Stimulated activated memory B cell treated with anti-CD40 and anti-IgM and Interleukin-4, amounts not matched to agents 10 μg/mL and 1 μg/mL and 100 μg/mL, for 72 hours (primary cell): ENCODE measurements around the gene TFAP2A.
A peak's percentile ranks its signal among the peaks of the same experiment; 100 is the strongest.

ENCODE experiments used
- ATAC-seq: fragments of 150-1000 bp; cut with Tn5 transposase; 2 replicates; pipeline ENCODE4 v1.10.0; 2021
- H3K27ac Mint-ChIP-seq: one replicate; pipeline ENCODE4 v1.8.0; 2022; ENCODE audit warnings: mild to moderate bottlenecking, mixed read lengths
- H3K27me3 Mint-ChIP-seq: one replicate; pipeline ENCODE4 v1.8.0; 2022; ENCODE audit warnings: mixed read lengths
- H3K36me3 Mint-ChIP-seq: one replicate; pipeline ENCODE4 v1.8.0; 2022; ENCODE audit warnings: mixed read lengths
- H3K4me1 Mint-ChIP-seq: one replicate; pipeline ENCODE4 v1.8.0; 2022; ENCODE audit warnings: mixed read lengths
- H3K4me3 Mint-ChIP-seq: one replicate; pipeline ENCODE4 v1.8.0; 2022; ENCODE audit warnings: mild to moderate bottlenecking, moderate library complexity, mixed read lengths
- H3K9me3 Mint-ChIP-seq: one replicate; pipeline ENCODE4 v1.8.0; 2022; ENCODE audit warnings: mixed read lengths

The TFAP2A gene

DNA sequence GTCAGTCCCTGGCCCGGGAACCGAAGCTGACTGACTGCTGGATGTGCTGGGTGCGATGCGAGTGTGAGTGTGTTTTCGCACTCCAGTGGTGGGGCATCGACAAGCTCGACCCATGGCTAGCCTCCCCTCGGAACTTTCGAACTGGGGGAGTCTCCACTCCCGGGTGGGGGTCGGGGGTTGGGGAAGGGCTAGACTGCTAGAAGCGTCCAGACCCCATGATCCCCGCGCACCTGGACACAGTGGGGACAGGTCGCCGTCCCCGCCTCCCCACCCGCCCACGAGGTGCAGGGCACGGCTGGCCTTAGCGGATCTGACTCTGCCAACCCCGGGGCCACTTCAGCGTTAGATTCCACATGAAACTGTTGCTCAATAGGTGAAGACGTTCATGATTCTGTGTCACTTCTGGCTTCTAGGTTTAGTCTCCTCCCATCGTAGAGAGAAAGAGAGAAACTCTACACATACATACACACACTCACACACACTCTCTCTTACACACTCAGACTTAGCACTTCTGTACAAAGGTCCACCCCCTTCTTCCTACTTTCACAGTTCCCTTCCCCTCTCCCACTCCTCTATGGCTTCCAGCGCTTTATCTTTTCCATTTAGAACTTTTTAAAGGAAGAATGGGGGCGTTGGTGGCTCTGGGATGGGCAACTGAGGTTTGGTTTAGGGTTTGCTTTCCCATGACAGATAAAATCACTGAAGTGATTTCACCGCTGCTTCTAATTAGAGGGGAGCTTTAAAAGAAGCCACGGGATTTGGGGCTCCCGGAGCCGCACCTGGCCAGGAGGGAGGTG, 5.1 kb upstream of the TFAP2A start:
- ATAC-seq: no peak
- H3K36me3 Mint-ChIP-seq: no peaks in the 10 kb centered on the region
- H3K27ac Mint-ChIP-seq: no peak overlapping the region
- no peak overlapping the region for H3K4me3 Mint-ChIP-seq
- H3K9me3 Mint-ChIP-seq: peaks cover 8% of the 10 kb centered on the region
- H3K4me1 Mint-ChIP-seq: peaks cover 22% of the 10 kb centered on the region
- peaks cover 99% of the 10 kb centered on the region for H3K27me3 Mint-ChIP-seq

DNA sequence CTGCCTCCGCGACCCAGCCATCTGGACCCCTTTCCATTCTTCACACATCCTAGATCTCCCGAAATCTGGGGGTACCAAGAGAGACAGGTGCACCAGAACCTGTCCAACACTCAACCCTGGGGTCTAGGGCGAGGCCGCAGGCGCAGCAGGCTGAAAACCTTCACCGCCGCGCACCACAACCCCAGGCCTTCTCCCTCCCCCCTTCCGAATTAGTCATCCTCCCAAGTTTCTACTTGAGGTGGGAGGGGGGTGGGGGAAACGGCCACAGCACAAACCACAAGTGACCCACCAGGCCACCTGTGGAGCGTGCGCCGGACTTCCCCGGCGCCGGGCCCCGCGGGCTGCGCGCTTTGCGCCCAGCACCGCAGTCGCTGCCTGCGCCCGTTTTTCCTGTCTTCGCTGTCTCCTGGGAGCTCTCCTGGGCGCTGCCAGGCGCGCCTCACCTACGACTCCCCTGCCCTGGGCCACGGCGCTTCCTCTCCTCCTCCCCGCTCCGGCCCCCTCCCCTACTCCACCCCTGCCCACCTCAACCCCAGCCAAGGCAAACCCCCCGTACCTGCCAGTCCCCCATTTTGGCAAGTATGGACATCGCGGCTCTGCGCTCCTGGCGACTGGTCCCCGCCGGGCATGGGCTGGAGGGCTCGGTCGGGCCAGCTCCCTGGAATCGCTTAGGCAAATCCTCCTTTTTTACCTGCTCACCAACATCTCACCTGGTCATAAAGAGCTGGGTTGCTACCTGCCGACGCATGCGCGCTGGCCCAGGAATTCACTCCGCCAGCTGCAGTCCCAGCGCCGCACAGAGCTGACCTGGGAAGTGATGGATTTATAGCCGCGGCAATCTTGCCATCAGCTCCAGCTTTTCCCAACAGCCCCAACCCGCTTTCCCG, 4.2 kb upstream of the TFAP2A start:
- H3K9me3 Mint-ChIP-seq: peaks cover 8% of the 10 kb centered on the region
- H3K27me3 Mint-ChIP-seq: peaks cover 100% of the 10 kb centered on the region
- H3K27ac Mint-ChIP-seq: no peak overlapping the region
- no peak overlapping the region for H3K4me3 Mint-ChIP-seq
- no peaks in the 10 kb centered on the region for H3K36me3 Mint-ChIP-seq
- no peak for ATAC-seq
- H3K4me1 Mint-ChIP-seq: peaks cover 22% of the 10 kb centered on the region

DNA sequence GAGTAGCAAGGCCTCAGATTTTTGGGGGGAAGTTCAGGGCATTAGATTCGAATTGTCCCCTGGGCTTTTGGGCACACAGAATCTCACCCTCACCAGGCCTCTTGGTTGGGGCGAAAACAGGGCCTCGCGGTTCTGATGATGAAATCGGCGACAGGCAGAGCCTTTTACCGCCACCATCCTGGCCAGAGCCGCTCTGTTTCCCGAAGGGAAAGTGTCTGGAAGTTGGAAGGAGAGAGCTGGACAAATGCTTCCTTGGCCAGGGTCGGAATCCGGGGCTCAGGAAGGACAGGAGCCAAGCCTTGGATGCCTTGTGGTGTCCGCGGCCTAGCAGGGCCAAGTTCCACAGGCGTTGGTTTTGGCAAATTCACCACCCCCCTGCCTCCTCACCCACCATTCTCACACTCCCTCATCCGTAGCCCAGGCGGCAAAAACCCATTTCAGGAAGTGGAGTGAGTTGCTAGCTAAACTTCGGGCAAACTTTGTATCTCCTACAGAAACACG, 3.5 kb upstream of the TFAP2A start:
- peaks cover 22% of the 10 kb centered on the region for H3K4me1 Mint-ChIP-seq
- H3K27ac Mint-ChIP-seq: no peak overlapping the region
- peaks cover 100% of the 10 kb centered on the region for H3K27me3 Mint-ChIP-seq
- no peak overlapping the region for H3K4me3 Mint-ChIP-seq
- ATAC-seq: no peak
- peaks cover 8% of the 10 kb centered on the region for H3K9me3 Mint-ChIP-seq
- H3K36me3 Mint-ChIP-seq: no peaks in the 10 kb centered on the region

DNA sequence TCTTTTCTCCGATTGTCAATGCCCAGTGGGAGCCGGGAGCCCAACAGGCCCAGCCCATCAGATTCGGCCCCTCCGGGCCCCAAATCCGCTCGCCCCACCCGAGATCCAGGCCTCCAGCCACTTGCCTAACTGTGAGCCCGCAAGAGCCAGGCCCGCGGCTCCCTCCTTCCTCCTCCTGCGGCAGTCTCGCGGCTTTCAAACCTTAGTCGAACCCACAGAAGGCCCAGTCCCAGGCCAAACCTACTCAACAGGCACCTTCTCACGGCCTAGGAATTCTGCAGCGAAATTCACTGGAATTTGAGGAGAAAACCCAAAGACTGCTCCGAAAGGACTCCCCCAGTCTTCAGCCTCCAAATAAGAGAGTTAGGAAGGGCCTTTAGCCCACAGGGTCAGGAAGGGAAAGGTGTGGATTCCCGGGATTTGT, 2.8 kb upstream of the TFAP2A start:
- Mint-ChIP-seq H3K36me3 (no peaks in the 10 kb centered on the region), H3K27ac (no peak overlapping the region), H3K9me3 (peaks cover 8% of the 10 kb centered on the region), H3K4me3 (no peak overlapping the region), H3K27me3 (peaks cover 99% of the 10 kb centered on the region), H3K4me1 (peaks cover 21% of the 10 kb centered on the region)
- ATAC-seq: no peak

DNA sequence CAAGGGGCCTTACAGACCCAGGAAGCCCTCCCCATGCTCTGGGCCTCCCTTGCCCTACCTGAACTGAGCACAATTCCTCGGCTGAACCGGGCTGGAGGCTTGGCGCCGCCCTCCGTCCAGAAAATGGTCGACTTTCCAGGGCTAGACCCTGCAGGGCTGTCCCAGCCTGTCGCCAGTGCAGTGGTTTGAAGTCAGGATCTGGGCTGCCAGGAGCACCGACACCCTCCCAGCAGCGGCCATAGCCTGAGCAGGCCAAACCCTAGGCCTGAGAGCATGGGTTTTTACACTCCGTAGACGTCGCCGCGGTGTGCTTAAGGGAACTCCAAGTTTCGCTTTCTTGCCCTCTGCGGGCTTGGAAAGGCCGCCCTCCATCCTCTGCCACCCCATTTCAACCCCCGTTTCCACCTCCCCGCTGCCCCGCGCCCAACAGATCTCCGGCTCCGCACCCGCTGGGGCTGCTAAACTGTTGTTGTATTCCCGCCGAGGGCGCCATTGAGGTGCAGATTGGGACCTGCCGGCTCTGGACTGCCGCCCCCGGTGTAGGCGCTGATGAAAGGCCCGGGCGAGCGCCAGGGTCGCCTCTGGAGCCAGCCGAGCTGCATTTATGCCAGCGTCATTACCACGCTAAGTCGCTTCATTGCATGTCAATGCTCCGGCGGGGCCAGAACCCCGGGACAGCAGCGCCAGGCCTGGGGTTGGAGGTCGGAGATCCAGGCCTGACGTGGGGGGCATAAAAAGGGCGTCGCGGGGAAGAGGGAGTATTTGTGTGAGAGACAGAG, 2.2 kb upstream of the TFAP2A start:
- no peak overlapping the region for H3K4me3 Mint-ChIP-seq
- peaks cover 22% of the 10 kb centered on the region for H3K4me1 Mint-ChIP-seq

DNA sequence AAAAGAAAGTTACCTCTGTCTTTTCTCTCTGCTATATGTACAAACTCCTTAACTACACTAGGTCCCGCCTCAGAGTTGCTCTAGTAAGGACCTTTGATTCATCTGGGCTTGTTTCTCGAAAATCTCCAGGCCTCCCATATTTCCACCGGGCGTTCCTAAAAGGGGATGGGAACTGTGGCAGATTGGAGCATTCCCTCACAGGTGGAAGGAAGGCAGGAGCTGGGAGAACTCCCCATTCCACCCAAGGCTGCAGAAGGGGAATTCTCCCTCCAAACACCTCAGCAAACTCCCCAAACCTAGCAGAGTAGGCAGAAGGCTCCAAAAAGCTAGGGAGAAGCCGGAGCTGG, 1.6 kb upstream of the TFAP2A start:
- peaks cover 98% of the 10 kb centered on the region for H3K27me3 Mint-ChIP-seq
- H3K4me3 Mint-ChIP-seq: no peak overlapping the region
- peaks cover 8% of the 10 kb centered on the region for H3K36me3 Mint-ChIP-seq
- H3K4me1 Mint-ChIP-seq: peaks cover 28% of the 10 kb centered on the region
- H3K9me3 Mint-ChIP-seq: peaks cover 8% of the 10 kb centered on the region
- no peak for ATAC-seq
- H3K27ac Mint-ChIP-seq: no peak overlapping the region

More for the DNA sequence above, 2.2 kb upstream of the TFAP2A start:
- H3K36me3 Mint-ChIP-seq: peaks cover 4% of the 10 kb centered on the region
- no peak overlapping the region for H3K27ac Mint-ChIP-seq
- H3K9me3 Mint-ChIP-seq: peaks cover 8% of the 10 kb centered on the region
- ATAC-seq: no peak
- peaks cover 98% of the 10 kb centered on the region for H3K27me3 Mint-ChIP-seq

DNA sequence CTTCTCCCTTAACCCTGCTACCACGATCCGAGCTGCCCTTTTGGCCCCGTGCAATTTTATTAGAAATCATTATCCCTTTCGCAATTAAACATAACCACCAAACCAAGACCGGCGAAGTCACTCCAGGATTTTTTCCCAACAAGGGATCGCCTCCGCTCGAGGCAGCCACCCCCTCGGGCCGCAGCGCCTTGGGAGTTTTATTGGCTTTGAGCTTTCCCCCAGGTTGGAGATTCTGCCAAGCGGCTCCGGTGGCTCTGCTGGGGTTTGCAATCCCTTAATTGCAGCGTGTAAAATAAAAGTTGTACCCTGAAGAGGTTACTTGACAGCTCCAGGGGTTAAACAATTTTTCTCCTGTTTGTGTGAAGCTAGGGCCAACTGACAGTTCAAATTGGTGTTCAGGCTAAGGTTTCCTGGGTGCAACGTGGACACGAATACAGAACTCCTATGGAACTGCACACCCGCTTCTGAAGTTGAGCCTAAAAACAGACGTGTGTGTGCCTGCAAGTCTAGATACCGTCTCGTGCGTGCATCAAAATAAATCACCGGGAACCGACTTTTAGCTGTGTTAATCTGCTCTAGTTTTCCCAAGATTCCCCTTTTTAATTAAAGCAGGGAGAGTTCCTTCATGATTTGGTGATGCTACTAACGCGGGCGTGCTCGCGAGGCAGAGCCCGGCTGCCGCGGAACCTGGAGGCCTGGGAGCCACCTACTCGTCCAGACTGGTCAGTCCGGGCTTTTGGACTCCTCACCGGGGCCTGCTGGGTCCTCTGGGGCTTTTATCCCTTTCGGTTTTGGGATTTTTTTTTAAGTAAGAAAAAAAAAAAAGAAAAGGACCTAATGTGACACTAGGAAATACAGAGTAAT, 975 bp upstream of the TFAP2A start:
- no peak overlapping the region for H3K4me3 Mint-ChIP-seq
- H3K36me3 Mint-ChIP-seq: peaks cover 13% of the 10 kb centered on the region
- no peak for ATAC-seq
- peaks cover 9% of the 10 kb centered on the region for H3K9me3 Mint-ChIP-seq
- H3K4me1 Mint-ChIP-seq: peaks cover 34% of the 10 kb centered on the region
- H3K27me3 Mint-ChIP-seq: peaks cover 98% of the 10 kb centered on the region
- no peak overlapping the region for H3K27ac Mint-ChIP-seq

DNA sequence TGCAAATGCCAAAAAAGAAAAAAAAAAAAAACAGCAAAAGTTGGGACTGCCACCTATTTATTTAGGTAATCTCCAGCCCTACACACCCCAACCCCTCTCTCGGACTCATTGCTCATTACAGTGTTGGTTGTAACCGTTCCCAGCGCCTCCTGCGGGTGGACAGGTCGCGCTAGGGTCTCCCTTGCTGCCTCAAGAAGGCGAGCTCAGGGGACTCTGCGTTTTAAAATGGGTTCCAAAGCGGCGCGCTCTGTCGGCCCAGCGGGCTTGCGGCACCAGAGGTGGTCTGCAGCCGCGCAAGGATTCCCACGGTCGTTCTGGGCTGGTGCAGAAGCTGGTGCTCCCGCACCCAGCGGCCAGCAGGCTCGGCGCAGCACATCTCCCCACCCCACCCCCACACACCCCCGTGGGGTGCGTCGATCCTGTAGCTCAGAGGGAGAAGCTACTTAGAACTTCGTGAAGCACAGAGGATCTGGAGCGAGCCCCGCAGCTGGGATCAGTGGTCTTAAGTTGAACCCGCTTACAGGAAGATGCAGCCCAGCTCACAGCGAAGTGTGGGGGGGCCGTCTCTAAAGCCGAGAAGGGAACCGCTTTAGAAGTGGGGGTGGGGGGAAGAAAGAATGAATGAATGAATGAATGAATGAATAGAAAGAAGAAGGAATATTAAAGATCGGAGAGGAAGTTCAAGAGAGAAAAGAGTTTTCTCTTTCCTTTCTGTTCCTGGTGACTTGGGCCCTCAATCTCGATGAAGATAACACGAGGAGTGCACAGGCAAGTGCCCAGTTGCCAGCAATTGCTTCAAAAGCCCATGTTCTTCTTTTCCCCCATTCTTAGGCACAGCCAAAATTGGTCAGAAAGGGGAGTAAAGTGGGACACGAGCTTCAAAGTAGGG, 780 bp downstream of the TFAP2A start:
- Mint-ChIP-seq H3K4me1 (peaks cover 36% of the 10 kb centered on the region), H3K36me3 (peaks cover 23% of the 10 kb centered on the region), H3K4me3 (peak overlapping the region; percentile 93), H3K27me3 (peaks cover 98% of the 10 kb centered on the region), H3K9me3 (peaks cover 17% of the 10 kb centered on the region), H3K27ac (peak overlapping the region; percentile 70)
- no peak for ATAC-seq

DNA sequence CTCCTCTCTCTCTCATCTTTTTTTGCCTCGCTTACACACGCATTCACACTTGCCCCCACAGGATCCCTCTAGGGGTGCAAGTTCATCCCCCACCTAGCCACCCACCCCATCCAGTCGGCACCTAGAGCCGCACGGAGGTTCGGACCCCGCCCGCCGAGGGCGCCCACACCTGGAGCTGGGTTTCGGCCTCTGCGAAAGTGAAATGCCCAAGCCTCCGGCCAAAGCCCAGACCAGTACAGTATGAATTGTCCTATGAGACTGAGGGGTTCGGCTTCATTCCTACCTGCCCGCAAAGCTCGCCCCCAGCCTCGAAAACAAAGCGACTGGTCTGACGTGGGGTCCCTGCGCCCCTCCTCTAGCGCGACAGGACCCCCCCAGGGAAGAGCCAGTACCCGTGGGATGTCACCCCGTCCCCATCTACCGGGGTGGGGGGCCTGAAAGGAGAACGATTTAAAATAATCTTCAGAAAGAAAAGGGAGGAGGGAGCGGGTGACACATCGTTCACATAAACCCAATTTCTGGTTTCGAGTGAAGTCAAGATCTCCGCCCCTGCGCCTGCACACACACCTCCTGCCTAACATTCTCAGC, 1.5 kb downstream of the TFAP2A start:
- no peak for ATAC-seq
- peaks cover 36% of the 10 kb centered on the region for H3K4me1 Mint-ChIP-seq
- peaks cover 17% of the 10 kb centered on the region for H3K9me3 Mint-ChIP-seq
- peak overlapping the region; percentile 93 for H3K4me3 Mint-ChIP-seq
- peaks cover 23% of the 10 kb centered on the region for H3K36me3 Mint-ChIP-seq
- peaks cover 92% of the 10 kb centered on the region for H3K27me3 Mint-ChIP-seq
- peak overlapping the region; percentile 70 for H3K27ac Mint-ChIP-seq

DNA sequence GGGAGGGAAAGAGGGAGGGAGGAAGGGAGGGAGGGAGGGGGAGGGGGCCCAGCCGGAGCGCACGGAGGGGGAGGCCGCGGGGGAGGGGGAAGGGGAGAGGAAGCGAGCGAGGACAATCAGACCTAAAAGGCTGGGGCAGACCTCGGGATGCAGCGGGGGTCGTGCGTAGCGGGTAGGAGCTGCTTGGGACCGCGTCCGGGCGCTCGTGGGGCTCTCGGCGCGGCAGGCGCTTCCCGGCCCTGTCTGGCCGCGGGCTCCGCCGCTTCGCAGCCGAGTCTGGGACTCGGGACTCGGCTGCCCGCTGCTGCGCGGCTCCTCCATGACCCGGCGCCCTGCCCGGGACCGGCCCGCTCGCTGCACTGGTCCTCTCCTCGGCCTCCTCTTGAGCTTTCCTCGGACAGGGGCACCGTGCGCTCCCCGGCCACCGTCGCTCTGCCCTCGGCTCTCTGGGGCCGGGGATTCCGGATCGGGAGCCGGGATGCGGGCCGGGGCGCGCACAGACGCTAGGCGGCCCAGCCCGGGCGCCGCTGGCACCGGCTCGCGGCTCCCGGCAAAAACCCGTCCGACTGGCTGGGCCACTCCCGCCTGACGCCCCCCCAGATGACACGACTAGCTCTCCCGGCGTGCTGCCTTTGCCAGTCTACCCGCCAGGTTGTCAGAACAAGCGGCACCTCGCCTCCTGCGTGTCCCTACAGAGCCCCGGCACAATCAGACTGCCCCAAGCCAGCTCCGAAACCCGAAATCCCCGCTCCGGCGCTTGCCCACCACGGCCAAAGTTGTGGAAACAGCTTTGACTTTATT, 2.2 kb downstream of the TFAP2A start:
- peaks cover 87% of the 10 kb centered on the region for H3K27me3 Mint-ChIP-seq
- peak overlapping the region; percentile 93 for H3K4me3 Mint-ChIP-seq
- peaks cover 36% of the 10 kb centered on the region for H3K4me1 Mint-ChIP-seq
- H3K36me3 Mint-ChIP-seq: peaks cover 23% of the 10 kb centered on the region
- H3K27ac Mint-ChIP-seq: peak overlapping the region; percentile 80
- H3K9me3 Mint-ChIP-seq: peaks cover 14% of the 10 kb centered on the region
- peak; percentile 24 for ATAC-seq

DNA sequence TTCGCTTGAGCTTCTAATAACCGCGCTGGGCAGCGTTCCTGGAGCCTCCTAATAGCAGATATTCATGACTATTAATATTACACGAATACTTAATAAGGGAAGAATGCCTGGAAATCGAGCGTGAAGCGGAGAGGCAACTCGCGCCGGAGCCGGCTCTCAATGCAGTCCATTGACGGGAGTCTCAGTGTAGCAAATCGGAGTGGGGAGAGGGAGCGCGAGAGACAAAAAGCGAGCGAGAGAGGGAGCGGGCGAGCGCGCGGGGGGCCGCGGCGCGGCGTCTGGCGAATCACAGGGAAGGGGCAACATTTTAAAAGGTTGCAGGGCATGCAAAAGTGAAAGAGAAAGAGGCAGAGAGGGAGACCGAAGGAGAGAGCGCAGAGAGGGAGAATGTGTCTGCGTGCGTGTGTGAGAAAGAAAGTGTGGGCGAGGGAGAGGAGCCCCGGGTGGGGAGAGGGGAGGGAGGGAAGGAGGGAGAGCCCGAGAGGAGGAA, 2.9 kb downstream of the TFAP2A start:
- Mint-ChIP-seq H3K4me3 (peak overlapping the region; percentile 93), H3K27ac (peak overlapping the region; percentile 80), H3K9me3 (peaks cover 14% of the 10 kb centered on the region), H3K27me3 (peaks cover 87% of the 10 kb centered on the region), H3K4me1 (peaks cover 32% of the 10 kb centered on the region), H3K36me3 (peaks cover 23% of the 10 kb centered on the region)
- ATAC-seq: peak; percentile 56

DNA sequence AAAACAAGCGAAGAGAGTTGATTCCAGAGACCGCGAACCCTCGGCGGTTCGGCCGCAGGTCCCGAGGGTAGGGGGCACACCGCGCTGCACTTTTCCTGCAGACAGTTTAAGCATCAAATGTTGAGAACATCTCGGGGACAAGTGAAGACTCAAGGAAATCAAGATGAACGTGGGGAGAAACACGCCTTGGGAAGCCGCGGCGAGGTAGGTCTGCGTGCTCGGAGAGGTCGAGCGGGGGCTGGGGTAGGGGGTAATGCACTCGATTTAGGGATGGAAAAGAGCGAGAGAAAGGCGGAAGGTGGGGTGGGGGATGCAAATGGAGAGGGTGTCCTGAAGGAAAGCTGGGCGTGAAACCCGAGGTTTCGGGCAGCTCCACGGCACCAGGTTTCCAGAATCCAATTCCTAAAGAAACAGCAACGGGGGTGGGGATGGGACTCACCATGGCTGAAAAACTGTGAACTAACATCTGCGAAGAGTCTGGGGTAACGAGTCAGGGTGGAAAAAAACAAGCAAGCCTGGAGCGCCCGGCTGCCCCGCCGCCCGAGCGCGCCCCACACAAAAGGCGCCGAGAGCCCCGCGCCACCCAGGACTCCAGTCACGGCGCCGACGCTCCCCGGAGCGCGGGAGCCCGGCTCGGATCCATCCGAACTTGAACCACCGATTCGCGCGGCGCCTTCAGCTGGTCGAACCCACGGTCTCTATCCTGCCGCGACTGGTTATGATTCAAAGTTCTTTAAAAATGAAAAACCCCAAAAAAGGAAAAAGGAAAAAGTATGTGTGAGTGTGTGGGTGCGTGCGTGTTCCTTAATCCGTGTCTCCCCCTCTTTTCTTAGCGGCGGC, 3.5 kb downstream of the TFAP2A start:
- peaks cover 23% of the 10 kb centered on the region for H3K36me3 Mint-ChIP-seq
- peaks cover 28% of the 10 kb centered on the region for H3K4me1 Mint-ChIP-seq
- ATAC-seq: no peak
- H3K9me3 Mint-ChIP-seq: peaks cover 15% of the 10 kb centered on the region
- H3K27me3 Mint-ChIP-seq: peaks cover 87% of the 10 kb centered on the region
- peak overlapping the region; percentile 80 for H3K27ac Mint-ChIP-seq
- peak overlapping the region; percentile 93 for H3K4me3 Mint-ChIP-seq
